SU-DHL-6 (cell line): ENCODE data around the gene JAK3.

Source experiments
- EZH2phosphoT487 ChIP-seq: fragments of 200-600 bp; sonication (generic), shearing (Covaris generic); conservative IDR thresholded peaks from 2 replicates; pipeline ENCODE4 v1.6.1; 2018; ENCODE audit warnings: mild to moderate bottlenecking, antibody characterized with exemption, low read length, moderate library complexity, mixed read lengths
- TF ChIP-seq, protein P1 (sequence below): fragments of 200-600 bp; sonication (generic); IDR thresholded peaks from one replicate; pipeline ENCODE4 v1.5.1; 2017; ENCODE audit warnings: antibody characterized with exemption, mild to moderate bottlenecking, low read length, moderate library complexity; ENCODE audit not compliant: insufficient read depth, poor library complexity, severe bottlenecking

DNA sequence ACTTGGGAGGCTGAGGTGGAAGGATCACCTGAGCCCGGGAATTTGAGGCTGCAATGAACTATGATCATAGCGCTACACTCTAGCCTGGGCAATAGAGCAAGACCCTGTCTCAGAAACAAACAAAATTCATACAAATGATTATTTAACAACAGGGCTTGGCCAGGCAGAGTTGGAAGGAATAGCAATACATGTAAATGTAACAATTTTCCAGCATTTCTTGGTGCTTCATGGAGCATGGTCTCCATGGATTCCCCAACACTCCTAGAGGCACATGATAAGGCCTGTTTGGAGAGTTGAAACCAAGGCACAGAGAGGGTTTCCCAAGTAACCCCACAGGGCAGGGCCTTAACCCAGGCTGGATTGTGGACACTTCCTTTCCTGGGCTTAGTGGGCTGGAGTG lies 36.7 kb downstream of the JAK3 start:
- TF ChIP-seq, protein P1, sequence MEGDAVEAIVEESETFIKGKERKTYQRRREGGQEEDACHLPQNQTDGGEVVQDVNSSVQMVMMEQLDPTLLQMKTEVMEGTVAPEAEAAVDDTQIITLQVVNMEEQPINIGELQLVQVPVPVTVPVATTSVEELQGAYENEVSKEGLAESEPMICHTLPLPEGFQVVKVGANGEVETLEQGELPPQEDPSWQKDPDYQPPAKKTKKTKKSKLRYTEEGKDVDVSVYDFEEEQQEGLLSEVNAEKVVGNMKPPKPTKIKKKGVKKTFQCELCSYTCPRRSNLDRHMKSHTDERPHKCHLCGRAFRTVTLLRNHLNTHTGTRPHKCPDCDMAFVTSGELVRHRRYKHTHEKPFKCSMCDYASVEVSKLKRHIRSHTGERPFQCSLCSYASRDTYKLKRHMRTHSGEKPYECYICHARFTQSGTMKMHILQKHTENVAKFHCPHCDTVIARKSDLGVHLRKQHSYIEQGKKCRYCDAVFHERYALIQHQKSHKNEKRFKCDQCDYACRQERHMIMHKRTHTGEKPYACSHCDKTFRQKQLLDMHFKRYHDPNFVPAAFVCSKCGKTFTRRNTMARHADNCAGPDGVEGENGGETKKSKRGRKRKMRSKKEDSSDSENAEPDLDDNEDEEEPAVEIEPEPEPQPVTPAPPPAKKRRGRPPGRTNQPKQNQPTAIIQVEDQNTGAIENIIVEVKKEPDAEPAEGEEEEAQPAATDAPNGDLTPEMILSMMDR, result no peak
- no peak for TF ChIP-seq EZH2phosphoT487
